ENCODE data around the gene ARMH2. TPM values are rescaled to one million over a fixed set of nuclear protein-coding genes. Genes with fewer than 3 reads are reported as not detected.
A peak's percentile ranks its signal among the peaks of the same experiment; 100 is the strongest.

Gene ARMH2
- total and polyA plus RNA-seq, 9 of the 15 experiments (the other 6 are each of a cell fraction or from before 2014, with no cell fraction given) = not detected

DNA sequence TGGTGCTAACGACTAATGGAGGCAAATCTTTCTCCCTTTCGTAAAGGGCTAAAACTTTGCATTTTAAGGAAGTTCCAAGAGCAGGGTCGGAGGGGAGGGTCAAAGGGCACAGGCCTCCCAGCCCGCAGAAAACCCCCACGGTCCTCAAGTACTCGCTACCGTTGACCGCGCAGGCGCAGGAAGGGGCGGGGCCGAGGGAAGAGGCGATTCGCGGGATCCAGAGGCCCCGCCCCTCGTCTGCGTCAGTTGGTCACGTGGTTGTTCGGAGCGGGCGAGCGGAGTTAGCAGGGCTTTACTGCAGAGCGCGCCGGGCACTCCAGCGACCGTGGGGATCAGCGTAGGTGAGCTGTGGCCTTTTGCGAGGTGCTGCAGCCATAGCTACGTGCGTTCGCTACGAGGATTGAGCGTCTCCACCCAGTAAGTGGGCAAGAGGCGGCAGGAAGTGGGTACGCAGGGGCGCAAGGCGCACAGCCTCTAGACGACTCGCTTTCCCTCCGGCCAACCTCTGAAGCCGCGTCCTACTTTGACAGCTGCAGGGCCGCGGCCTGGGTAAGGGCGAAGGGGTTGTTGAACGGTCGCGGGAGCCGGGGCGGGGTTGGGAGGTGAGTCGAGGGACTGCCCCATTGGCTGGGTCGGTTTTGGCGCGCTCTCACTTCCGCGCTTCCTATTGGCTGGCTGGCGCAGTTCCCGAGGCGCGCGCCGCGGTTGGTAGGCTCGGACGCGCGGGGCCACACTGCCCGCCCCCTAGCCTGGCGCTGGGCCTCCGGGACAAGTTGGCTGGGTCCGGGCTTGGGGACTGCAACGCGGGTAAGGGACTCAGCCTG is 23.8 kb downstream of the ARMH2 start, which contains the start of gene GMNN (continued):
- TF ChIP-seq, protein P1, sequence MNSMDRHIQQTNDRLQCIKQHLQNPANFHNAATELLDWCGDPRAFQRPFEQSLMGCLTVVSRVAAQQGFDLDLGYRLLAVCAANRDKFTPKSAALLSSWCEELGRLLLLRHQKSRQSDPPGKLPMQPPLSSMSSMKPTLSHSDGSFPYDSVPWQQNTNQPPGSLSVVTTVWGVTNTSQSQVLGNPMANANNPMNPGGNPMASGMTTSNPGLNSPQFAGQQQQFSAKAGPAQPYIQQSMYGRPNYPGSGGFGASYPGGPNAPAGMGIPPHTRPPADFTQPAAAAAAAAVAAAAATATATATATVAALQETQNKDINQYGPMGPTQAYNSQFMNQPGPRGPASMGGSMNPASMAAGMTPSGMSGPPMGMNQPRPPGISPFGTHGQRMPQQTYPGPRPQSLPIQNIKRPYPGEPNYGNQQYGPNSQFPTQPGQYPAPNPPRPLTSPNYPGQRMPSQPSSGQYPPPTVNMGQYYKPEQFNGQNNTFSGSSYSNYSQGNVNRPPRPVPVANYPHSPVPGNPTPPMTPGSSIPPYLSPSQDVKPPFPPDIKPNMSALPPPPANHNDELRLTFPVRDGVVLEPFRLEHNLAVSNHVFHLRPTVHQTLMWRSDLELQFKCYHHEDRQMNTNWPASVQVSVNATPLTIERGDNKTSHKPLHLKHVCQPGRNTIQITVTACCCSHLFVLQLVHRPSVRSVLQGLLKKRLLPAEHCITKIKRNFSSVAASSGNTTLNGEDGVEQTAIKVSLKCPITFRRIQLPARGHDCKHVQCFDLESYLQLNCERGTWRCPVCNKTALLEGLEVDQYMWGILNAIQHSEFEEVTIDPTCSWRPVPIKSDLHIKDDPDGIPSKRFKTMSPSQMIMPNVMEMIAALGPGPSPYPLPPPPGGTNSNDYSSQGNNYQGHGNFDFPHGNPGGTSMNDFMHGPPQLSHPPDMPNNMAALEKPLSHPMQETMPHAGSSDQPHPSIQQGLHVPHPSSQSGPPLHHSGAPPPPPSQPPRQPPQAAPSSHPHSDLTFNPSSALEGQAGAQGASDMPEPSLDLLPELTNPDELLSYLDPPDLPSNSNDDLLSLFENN (IDR thresholded peaks at IDR 0.05; ENCODE audit: low read depth in 2 of 2, low read length in 2 of 2) = no peak
- TF ChIP-seq U2AF1 (optimal IDR thresholded peaks at IDR 0.05; ENCODE audit: low read depth, low read length) (no peak), ZNF224 (CRISPR knock-in tag; IDR thresholded peaks at IDR 0.05) (no peak), KLF1 (tag; IDR thresholded peaks at IDR 0.05) (peak; percentile 64), MECOM (CRISPR knock-in tag; IDR thresholded peaks at IDR 0.05) (no peak), ZNF57 (CRISPR knock-in tag; IDR thresholded peaks at IDR 0.05) (0 out of 2 replicates have a peak, but pooled peaks have one; percentile 37), ERF (CRISPR knock-in tag; IDR thresholded peaks at IDR 0.05) (peak; percentile 80; the same call in 1 of the 2 replicates), GABPB1 (CRISPR knock-in tag; IDR thresholded peaks at IDR 0.05) (peak; percentile 81), C11orf30 (IDR thresholded peaks at IDR 0.05; ENCODE audit: low read depth) (0 out of 2 replicates have a peak, but pooled peaks have one; percentile 44), RBM39 (optimal IDR thresholded peaks at IDR 0.05; ENCODE audit: low read depth, low read length) (no peak), ELF2 (CRISPR knock-in tag; IDR thresholded peaks at IDR 0.05) (no peak), ETV1 (tag; conservative IDR thresholded peaks at IDR 0.05; ENCODE audit: low read depth) (no peak; the same call in 1 of the 2 replicates), SNIP1 (IDR thresholded peaks at IDR 0.05; ENCODE audit: low read depth) (no peak)
- TF ChIP-seq, protein P2, sequence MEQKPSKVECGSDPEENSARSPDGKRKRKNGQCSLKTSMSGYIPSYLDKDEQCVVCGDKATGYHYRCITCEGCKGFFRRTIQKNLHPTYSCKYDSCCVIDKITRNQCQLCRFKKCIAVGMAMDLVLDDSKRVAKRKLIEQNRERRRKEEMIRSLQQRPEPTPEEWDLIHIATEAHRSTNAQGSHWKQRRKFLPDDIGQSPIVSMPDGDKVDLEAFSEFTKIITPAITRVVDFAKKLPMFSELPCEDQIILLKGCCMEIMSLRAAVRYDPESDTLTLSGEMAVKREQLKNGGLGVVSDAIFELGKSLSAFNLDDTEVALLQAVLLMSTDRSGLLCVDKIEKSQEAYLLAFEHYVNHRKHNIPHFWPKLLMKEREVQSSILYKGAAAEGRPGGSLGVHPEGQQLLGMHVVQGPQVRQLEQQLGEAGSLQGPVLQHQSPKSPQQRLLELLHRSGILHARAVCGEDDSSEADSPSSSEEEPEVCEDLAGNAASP (IDR thresholded peaks at IDR 0.05) = no peak
- TF ChIP-seq, protein P3, sequence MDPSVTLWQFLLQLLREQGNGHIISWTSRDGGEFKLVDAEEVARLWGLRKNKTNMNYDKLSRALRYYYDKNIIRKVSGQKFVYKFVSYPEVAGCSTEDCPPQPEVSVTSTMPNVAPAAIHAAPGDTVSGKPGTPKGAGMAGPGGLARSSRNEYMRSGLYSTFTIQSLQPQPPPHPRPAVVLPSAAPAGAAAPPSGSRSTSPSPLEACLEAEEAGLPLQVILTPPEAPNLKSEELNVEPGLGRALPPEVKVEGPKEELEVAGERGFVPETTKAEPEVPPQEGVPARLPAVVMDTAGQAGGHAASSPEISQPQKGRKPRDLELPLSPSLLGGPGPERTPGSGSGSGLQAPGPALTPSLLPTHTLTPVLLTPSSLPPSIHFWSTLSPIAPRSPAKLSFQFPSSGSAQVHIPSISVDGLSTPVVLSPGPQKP (CRISPR knock-in tag; IDR thresholded peaks at IDR 0.05) = no peak
- TF ChIP-seq, protein P4, sequence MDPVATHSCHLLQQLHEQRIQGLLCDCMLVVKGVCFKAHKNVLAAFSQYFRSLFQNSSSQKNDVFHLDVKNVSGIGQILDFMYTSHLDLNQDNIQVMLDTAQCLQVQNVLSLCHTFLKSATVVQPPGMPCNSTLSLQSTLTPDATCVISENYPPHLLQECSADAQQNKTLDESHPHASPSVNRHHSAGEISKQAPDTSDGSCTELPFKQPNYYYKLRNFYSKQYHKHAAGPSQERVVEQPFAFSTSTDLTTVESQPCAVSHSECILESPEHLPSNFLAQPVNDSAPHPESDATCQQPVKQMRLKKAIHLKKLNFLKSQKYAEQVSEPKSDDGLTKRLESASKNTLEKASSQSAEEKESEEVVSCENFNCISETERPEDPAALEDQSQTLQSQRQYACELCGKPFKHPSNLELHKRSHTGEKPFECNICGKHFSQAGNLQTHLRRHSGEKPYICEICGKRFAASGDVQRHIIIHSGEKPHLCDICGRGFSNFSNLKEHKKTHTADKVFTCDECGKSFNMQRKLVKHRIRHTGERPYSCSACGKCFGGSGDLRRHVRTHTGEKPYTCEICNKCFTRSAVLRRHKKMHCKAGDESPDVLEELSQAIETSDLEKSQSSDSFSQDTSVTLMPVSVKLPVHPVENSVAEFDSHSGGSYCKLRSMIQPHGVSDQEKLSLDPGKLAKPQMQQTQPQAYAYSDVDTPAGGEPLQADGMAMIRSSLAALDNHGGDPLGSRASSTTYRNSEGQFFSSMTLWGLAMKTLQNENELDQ (CRISPR knock-in tag; IDR thresholded peaks at IDR 0.05; ENCODE audit: borderline replicate concordance) = no peak; the same call in 1 of the 2 replicates

All from K562 (cell line).